Astrocyte of the cerebellum (primary cell): ENCODE results near the gene DISC1.

Experiments used
- DNase-seq: peaks from one replicate; pipeline ENCODE4 v3.0.0-alpha.2; 2011; ENCODE audit warnings: low read depth
- H3K4me3 ChIP-seq: 2 replicates; pipeline ENCODE4 v1.5.1; 2011; ENCODE audit warnings: mild to moderate bottlenecking, low read depth, low read length, moderate library complexity
- in situ Hi-C: cut with HindIII; loops from 2 replicates; pipeline ENCODE4 v1.10.0; 2017; ENCODE audit warnings: low sequenced_read_pairs
- TF ChIP-seq, protein P1 (sequence below): IDR thresholded peaks from 2 replicates; pipeline ENCODE4 v1.5.1; 2012; ENCODE audit warnings: low read length, low read depth, moderate library complexity, mild to moderate bottlenecking; ENCODE audit errors: missing control alignments

The DISC1 gene

DNA sequence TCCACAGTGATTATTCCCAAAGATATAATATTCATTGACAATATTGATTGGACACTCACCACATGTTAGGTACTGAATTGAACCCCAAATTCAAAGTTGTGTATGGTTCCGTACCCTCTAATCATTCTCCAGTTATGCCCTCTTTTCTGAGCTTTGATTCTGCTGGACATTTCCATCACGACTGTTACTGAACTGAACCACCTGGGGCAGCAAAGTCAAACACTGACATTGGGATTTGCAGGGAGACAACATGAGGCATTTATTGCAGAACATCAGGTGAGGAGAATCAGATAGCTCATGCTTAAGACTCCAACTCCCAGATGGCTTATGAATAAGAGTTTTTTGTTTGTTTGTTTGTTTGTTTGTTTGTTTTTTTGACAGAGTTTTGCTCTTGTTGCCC, 420.9 kb downstream of the DISC1 start:
- TF ChIP-seq, protein P1, sequence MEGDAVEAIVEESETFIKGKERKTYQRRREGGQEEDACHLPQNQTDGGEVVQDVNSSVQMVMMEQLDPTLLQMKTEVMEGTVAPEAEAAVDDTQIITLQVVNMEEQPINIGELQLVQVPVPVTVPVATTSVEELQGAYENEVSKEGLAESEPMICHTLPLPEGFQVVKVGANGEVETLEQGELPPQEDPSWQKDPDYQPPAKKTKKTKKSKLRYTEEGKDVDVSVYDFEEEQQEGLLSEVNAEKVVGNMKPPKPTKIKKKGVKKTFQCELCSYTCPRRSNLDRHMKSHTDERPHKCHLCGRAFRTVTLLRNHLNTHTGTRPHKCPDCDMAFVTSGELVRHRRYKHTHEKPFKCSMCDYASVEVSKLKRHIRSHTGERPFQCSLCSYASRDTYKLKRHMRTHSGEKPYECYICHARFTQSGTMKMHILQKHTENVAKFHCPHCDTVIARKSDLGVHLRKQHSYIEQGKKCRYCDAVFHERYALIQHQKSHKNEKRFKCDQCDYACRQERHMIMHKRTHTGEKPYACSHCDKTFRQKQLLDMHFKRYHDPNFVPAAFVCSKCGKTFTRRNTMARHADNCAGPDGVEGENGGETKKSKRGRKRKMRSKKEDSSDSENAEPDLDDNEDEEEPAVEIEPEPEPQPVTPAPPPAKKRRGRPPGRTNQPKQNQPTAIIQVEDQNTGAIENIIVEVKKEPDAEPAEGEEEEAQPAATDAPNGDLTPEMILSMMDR: peak; percentile 28
- DNase-seq: no peak
- in situ Hi-C loops: no loop called here
- no peak overlapping the region for H3K4me3 ChIP-seq

DNA sequence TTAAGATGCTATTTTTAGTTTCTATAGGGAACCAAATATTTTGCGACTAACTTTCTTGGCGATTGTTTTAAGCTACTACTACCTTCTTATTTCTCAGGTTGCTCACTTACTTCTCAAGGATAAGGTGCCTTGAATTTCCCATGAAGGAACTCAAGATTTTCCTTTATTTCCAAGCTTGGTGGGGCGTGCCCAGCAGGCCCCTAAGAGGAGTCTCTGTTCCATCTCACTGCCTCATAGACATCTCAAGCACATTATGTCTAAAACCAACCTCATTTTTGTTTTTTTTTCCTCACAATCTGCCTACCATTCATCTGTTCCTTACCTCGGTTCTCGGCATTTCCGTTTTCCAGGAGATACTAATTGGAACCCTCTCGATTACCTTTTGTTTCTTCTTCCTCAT, 421.9 kb downstream of the DISC1 start:
- no peak for DNase-seq
- TF ChIP-seq, protein P1: no peak
- no peak overlapping the region for H3K4me3 ChIP-seq
- in situ Hi-C loops: no loop called here

DNA sequence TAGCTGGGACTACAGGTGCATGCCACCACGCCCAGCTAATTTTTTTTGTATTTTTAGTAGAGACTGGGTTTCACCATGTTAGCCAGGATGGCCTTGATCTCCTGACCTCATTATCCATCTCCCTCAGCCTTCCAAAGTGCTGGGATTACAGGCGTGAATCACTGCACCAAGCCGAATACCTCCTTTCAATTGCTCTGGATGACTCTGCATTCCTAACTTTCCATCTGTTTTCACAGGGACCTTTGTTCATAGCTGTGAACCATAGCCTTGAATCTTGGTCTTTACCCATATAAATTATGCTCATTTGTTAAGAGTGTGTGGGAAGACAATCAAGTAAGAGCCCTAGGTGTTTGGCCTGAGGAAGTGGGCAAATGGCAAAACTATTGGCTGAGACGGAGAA, 422.7 kb downstream of the DISC1 start:
- in situ Hi-C loops: no loop called here
- no peak for DNase-seq
- no peak overlapping the region for H3K4me3 ChIP-seq
- TF ChIP-seq, protein P1: no peak

DNA sequence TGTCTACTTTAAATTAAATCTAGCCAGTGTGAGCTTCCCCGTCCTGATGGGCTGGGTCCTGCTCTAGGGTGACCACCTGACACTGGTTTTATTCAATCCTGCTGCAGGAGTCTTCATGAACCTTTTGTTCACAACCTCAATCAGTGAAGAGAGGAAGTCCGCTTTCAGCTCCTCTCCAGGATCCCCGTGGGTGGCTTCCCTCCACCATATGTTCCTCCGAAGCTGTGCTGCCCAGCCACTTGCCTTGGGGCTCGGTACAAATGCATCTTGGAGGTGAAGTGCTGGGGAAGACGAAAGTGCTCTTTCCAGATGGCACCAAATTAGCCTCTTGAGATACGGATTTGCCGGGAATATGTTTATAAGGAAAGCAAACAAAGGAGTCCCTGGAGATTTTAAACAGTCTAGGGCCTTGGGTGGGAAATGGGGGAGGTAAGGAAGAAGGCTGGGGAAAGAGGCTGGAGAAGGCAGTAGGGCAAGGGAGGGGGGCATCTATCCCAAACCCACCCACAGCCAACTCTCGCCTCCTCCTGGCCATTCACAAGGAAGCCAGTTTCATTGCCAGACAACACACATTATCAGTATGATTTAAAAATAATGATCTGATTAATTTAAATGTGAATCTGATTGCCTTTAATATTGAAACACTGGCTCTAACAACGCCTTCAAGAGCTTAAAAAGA, 430.8 kb downstream of the DISC1 start:
- in situ Hi-C loops: no loop called here
- TF ChIP-seq, protein P1: no peak
- H3K4me3 ChIP-seq: no peak overlapping the region
- no peak for DNase-seq

DNA sequence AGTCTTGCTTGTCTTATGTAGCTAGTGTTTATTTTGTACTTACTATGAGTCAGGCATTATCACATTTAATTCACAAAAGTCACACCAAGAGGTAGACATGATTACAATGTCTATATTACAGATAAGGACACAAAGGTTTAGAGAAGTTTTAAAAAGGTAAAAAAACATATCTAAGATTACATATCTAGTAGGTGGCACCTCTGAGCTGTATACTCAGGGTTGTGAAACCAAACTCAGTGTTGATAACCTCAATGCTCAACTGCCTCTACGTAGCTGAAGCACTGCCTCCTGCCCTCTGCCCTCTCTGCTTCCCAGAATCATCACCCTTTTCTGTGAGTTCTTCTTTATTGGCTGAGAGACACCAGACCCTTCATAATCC, 431.3 kb downstream of the DISC1 start:
- DNase-seq: no peak
- in situ Hi-C loops: no loop called here
- TF ChIP-seq, protein P1: no peak
- H3K4me3 ChIP-seq: no peak overlapping the region

DNA sequence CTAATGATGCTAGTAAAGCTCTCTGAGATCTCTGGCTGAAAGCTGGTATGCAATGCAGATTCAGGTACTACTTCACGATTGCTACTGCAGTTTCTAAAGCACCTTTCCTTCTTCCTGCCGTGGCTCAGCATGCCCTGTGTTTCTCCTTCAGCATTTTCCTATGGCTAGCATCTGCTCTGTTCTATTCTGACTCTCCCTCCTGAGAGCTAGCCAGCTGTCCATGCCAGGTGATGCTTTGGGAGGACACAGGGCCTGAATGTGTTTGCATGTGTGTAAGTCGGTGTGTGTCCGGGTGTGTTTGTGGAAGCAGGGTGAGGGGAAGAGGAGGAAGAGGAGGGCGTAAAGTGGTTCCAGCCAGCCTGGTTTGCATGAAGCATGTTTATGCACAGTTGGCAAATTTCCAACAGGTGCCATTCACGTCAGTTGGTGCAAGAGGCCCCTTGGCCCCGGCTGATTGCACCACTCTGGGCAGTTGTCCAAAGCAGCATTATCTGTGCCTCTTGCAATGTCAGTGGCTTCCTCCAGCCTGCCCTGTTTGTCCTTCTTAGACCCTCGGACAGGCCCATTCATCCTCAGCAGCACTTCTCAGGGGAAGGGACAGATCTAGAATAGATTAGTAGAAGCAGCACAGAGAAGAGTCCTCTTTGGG, 433.3 kb downstream of the DISC1 start:
- in situ Hi-C loops: no loop called here
- no peak for DNase-seq
- TF ChIP-seq, protein P1: no peak
- H3K4me3 ChIP-seq: no peak overlapping the region
